C4-2B (cell line): ENCODE results near the gene CCDC28A.
A peak's percentile ranks its signal among the peaks of the same experiment; 100 is the strongest.

Experiments used
- H3K27ac ChIP-seq: fragments of 450-650 bp; 2 replicates; pipeline ENCODE4 v1.5.1; 2017
- CTCF ChIP-seq: fragments of 450-650 bp; conservative IDR thresholded peaks from 2 replicates; pipeline ENCODE4 v1.5.1; 2017; ENCODE audit warnings: mild to moderate bottlenecking
- ZFX ChIP-seq: fragments of 450-650 bp; IDR thresholded peaks from 2 replicates; pipeline ENCODE4 v1.6.1; 2017

CCDC28A gene

GRCh38 chr6:138795809-138796603, 22.4 kb downstream of the CCDC28A start, which contains the start of gene ECT2L:
ECT2L (plus strand) TSS chr6:138796087; CDS start chr6:138813275, 17,188 bp downstream.
- TF ChIP-seq ZFX, result no peak

GRCh38 chr6:138796771-138797170, 23.2 kb downstream of the CCDC28A start:
- TF ChIP-seq ZFX (no peak), CTCF (no peak)
- no peak overlapping the region for H3K27ac ChIP-seq

More at GRCh38 chr6:138795809-138796603, 22.4 kb downstream of the CCDC28A start, which contains the start of gene ECT2L:
- no peak within 1 kb of the TSS for H3K27ac ChIP-seq

- H3K27ac ChIP-seq, result no peak overlapping the region
These were observed 24.4 kb downstream of the CCDC28A start for GRCh38 chr6:138797806-138798446.

GRCh38 chr6:138800377-138801150, 27.0 kb downstream of the CCDC28A start:
- TF ChIP-seq CTCF (peak; percentile 13; the same call in 1 of the 2 replicates), ZFX (no peak)
- no peak overlapping the region for H3K27ac ChIP-seq

More at GRCh38 chr6:138797806-138798446, 24.4 kb downstream of the CCDC28A start:
- TF ChIP-seq CTCF (no peak), ZFX (no peak)

GRCh38 chr6:138803331-138803730, 29.8 kb downstream of the CCDC28A start:
- TF ChIP-seq ZFX, result no peak
- H3K27ac ChIP-seq, result no peak overlapping the region

- H3K27ac ChIP-seq, result no peak overlapping the region
- TF ChIP-seq ZFX (no peak), CTCF (no peak)
These were observed 30.3 kb downstream of the CCDC28A start for GRCh38 chr6:138803861-138804260.

- no peak overlapping the region for H3K27ac ChIP-seq
- no peak for TF ChIP-seq ZFX
These were observed 31.6 kb downstream of the CCDC28A start for GRCh38 chr6:138805016-138805765.

GRCh38 chr6:138806889-138807288, 33.3 kb downstream of the CCDC28A start:
- H3K27ac ChIP-seq, result no peak overlapping the region

More at GRCh38 chr6:138806889-138807288, 33.3 kb downstream of the CCDC28A start:
- no peak for TF ChIP-seq CTCF
- TF ChIP-seq ZFX, result no peak
